ENCODE results near the gene BTRC. TPM values are rescaled to one million over a fixed set of nuclear protein-coding genes. Genes with fewer than 3 reads are reported as not detected.

The BTRC gene
- 6.0 and 15.2 TPM in 2 replicates for total RNA-seq

DNA sequence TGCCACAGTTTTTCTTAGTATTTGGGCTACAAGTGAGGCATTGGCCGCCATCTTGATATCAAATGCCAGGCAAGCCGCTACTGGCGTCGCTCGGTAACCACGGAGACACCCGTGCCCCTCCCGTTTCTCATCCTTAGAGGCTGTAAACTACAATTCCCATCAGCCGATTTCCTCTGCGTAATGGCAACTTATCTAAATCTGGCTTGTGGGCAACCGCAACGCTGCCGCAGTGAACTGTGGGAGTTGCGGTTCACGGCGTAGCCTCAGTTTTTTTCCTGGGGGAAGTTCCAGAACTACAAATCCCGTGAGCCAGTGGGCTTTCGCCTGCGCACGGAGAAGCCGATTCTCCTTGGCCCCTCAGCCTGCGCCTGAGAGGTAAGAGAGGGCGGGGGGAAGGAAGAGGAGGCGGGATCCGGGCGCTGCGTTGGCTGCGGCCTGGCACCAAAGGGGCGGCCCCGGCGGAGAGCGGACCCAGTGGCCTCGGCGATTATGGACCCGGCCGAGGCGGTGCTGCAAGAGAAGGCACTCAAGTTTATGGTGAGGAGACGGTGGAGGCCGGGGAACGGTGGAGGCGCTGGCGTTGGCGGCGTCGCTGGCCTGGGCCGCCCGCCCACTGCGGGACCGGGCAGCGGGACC lies at the start of gene BTRC:
TSS of gene BTRC (plus strand) at position 474 of the 636 bp plus-strand sequence. CDS start at position 490, 16 bp downstream.

DNA sequence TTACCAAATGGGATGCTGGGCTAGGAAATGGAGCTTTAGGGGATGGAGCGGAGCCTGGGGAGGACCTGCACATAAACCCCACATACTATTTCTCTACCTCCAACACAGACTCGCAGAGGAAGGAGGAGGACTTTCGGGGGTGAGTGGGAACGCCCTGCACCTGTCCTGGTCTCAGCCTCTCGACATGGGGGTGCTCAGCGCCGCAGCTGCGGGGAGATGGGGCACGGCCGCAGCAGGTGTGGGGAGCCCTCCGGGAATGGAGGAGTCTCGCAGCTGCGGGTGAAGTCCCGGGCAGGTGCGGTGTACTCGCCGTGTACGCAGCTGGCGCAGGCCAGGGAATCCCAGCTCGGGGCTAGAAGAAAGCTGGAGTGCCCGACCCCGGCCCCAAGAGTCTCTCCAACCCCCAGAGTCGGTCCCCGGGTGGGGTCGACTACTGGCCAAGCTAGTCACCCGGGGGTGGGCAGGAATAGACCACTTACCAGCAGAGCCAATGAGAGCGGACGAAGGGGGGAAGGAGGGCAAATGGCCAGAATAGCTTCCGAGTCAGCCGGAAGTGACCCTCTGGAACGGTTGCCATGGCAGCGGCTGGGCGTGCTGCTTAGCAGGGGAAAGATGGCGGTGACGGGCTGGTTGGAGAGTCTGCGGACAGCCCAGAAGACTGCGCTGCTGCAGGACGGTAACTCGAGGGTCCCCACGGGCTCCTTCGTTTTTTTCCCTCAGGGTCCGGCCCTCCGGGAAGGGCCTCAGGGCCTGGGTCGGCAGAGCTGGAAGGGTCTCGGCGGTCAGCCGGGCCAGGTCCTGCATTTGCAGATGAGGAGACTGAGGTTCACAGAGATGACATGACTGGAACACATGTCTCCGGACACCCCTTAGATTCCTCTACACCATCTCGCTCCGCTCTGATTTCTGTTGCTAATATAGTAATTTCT lies 234.0 kb downstream of the BTRC start, which contains the start of the genes DPCD and POLL:
TSS of gene DPCD (plus strand) at position 597 of the 929 bp plus-strand sequence. CDS start at position 613, 16 bp downstream.
TSS of gene POLL (minus strand) at position 533 of the 929 bp plus-strand sequence. CDS start 897 bp downstream, outside the sequence.

Other genes with a start within 250 kb of the BTRC start
- gene TLX1, start 222.9 kb upstream of the BTRC start, total RNA-seq: not detected in 2 replicates
- gene LBX1, start 124.7 kb upstream of the BTRC start, total RNA-seq: not detected in 2 replicates
- gene POLL, start 234.1 kb downstream of the BTRC start, total RNA-seq: 6.6 and 8.0 TPM in 2 replicates
- 25.3 and 28.7 TPM in 2 replicates for gene DPCD, start 234.2 kb downstream of the BTRC start, total RNA-seq